Astrocyte (in vitro differentiated cells and primary cell): ENCODE data around the gene PIM1.

Experiments used
- EZH2 ChIP-seq: IDR thresholded peaks from 2 replicates; pipeline ENCODE4 v1.6.1; 2012; ENCODE audit warnings: mild to moderate bottlenecking, low read length, inconsistent platforms; ENCODE audit not compliant: insufficient read depth
- TF ChIP-seq, protein P1 (sequence below): IDR thresholded peaks from 2 replicates; pipeline ENCODE4 v1.5.1; 2011; ENCODE audit warnings: low read depth, mild to moderate bottlenecking, inconsistent platforms, low read length, moderate library complexity; ENCODE audit not compliant: insufficient read depth

DNA sequence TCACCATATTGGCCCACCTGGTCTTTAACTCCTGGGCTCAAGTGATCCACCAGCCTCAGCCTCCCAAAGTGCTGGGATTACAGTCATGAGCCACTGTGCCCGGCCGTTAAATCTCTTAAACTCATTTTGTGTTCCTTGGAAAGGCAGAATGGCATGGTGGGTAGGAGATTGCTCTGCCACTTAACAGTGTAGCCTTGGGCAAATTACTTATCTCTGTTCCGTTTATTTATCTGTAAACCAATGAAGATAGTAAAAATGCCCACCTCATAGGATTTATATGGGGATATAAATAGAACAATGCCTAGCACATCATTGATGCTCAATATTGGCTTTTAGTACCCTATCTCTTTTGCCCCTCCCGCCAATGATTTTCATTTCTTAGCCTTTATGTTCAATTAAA is 7.2 kb upstream of the PIM1 start:
- TF ChIP-seq, protein P1, sequence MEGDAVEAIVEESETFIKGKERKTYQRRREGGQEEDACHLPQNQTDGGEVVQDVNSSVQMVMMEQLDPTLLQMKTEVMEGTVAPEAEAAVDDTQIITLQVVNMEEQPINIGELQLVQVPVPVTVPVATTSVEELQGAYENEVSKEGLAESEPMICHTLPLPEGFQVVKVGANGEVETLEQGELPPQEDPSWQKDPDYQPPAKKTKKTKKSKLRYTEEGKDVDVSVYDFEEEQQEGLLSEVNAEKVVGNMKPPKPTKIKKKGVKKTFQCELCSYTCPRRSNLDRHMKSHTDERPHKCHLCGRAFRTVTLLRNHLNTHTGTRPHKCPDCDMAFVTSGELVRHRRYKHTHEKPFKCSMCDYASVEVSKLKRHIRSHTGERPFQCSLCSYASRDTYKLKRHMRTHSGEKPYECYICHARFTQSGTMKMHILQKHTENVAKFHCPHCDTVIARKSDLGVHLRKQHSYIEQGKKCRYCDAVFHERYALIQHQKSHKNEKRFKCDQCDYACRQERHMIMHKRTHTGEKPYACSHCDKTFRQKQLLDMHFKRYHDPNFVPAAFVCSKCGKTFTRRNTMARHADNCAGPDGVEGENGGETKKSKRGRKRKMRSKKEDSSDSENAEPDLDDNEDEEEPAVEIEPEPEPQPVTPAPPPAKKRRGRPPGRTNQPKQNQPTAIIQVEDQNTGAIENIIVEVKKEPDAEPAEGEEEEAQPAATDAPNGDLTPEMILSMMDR = no peak
- TF ChIP-seq EZH2 = no peak
